Activated T-helper 17 cell treated with anti-CD3 and anti-CD28 coated beads, Interleukin-2, amount 50 U/mL, for 72 hours (primary cell): ENCODE results near the gene VRK1. TPM values are rescaled to one million over a fixed set of nuclear protein-coding genes. Genes with fewer than 3 reads are reported as not detected.

Experiments used
- ATAC-seq: fragments of 150-1000 bp; cut with Tn5 transposase; replicated peaks from 2 replicates; pipeline ENCODE4 v1.10.0; 2021; ENCODE audit warnings: mild to moderate bottlenecking, moderate library complexity
- H3K27ac Mint-ChIP-seq: one replicate; pipeline ENCODE4 v1.8.0; 2022; ENCODE audit warnings: mixed read lengths
- H3K27me3 Mint-ChIP-seq: one replicate; pipeline ENCODE4 v1.8.0; 2022; ENCODE audit warnings: mixed read lengths
- H3K36me3 Mint-ChIP-seq: one replicate; pipeline ENCODE4 v1.8.0; 2022; ENCODE audit warnings: low read depth, mild to moderate bottlenecking, mixed read lengths
- H3K4me1 Mint-ChIP-seq: one replicate; pipeline ENCODE4 v1.8.0; 2022; ENCODE audit warnings: mixed read lengths
- H3K4me3 Mint-ChIP-seq: one replicate; pipeline ENCODE4 v1.8.0; 2022; ENCODE audit warnings: mild to moderate bottlenecking, mixed read lengths
- H3K9me3 Mint-ChIP-seq: one replicate; pipeline ENCODE4 v1.8.0; 2022; ENCODE audit warnings: mixed read lengths
- total RNA-seq, 2 donors: library from RNA; stranded (reverse); gene quantifications; one replicate each; pipeline ENCODE4 v1.2.3, GENCODE V29; 2022

The VRK1 gene
- total RNA-seq, 2 donors from 2014 or later: 30.9 to 65.6 TPM

DNA sequence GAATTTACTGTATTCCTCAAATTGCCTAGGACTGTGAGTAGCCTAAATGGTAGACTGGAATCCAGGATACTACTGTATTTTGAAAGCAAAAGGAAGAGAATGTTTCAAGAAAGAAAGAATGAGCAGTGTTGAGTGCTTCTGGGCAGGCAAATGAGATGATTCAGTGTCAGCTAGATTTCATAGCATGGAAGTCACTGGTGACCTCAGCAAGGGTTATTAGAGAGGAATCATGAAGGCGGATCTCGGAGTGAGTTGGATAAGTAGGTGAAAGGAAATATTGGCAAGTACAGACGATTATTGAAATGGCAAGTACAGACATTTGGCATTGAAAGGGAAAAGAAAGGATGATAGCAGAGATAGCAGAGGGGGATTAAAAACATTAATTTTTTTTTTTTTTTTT, 27.1 kb downstream of the VRK1 start:
- H3K27ac Mint-ChIP-seq: no peak overlapping the region
- no peak overlapping the region for H3K4me3 Mint-ChIP-seq
- no peak for ATAC-seq
- no peaks in the 10 kb centered on the region for H3K27me3 Mint-ChIP-seq
- peaks cover 7% of the 10 kb centered on the region for H3K36me3 Mint-ChIP-seq
- H3K4me1 Mint-ChIP-seq: peaks cover 22% of the 10 kb centered on the region
- peaks cover 9% of the 10 kb centered on the region for H3K9me3 Mint-ChIP-seq

DNA sequence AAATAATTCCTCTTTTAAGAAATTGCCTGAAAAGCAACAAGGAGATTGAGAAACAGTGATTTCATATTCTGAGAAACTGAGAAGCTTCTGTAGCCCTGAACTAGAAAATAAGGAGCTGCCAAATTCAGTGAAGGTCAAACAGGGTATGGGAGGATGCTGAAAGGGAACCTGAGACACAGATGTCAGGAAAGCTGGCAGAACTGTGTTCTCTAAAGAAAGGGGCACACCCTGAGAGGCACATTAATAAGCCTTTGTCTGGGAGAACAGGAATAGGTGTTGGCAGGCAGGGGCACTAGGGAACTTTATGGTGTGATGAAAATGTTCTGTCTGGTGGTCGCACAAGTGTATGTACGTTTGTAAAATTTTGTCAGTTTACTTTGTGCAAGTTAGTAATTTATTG, 29.6 kb downstream of the VRK1 start:
- peaks cover 7% of the 10 kb centered on the region for H3K36me3 Mint-ChIP-seq
- no peak for ATAC-seq
- no peak overlapping the region for H3K27ac Mint-ChIP-seq
- H3K4me1 Mint-ChIP-seq: peaks cover 18% of the 10 kb centered on the region
- H3K9me3 Mint-ChIP-seq: peaks cover 13% of the 10 kb centered on the region
- H3K4me3 Mint-ChIP-seq: no peak overlapping the region
- H3K27me3 Mint-ChIP-seq: no peaks in the 10 kb centered on the region

DNA sequence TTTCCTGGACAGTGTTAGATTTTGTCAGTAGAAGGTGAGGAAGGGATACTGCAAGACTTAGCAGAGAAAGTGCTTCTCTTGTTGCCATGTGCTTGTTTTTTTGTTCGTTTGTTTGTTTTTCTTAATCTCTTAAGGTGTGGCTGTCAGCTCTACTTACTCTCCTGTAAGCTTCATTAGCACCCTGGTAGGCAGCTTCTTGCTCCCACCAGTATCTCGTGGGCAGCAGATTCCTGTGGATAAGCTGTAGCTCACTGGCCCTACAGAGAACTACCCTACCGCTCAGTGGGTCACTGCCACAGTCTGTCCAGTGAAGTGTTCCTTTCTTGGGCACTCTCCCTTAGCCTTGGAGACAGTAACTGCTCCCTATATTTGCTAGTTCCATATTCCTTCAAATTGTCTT, 30.1 kb downstream of the VRK1 start:
- Mint-ChIP-seq H3K27me3 (no peaks in the 10 kb centered on the region), H3K36me3 (peaks cover 7% of the 10 kb centered on the region), H3K9me3 (peaks cover 13% of the 10 kb centered on the region), H3K27ac (no peak overlapping the region), H3K4me1 (peaks cover 18% of the 10 kb centered on the region), H3K4me3 (no peak overlapping the region)
- no peak for ATAC-seq

DNA sequence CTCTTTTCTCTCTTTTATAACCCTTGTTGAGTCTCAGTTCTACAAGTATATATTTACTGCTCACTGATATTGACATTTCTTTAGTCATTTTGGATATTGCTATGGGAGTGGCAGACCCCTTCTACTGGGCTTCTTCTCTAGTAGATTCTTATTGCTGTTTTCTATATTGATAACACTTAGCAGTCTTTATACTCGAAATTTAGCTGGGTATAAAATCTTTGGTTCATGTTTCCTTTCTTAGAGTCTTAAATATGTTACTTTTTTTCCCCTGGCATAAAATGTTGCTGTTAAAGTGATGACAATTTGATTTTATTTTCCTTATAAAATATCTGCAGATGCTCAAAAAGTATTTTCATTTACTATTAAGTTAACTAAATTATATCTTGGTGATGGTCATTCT, 32.6 kb downstream of the VRK1 start:
- peaks cover 9% of the 10 kb centered on the region for H3K4me1 Mint-ChIP-seq
- peaks cover 19% of the 10 kb centered on the region for H3K36me3 Mint-ChIP-seq
- ATAC-seq: no peak
- no peak overlapping the region for H3K4me3 Mint-ChIP-seq
- no peaks in the 10 kb centered on the region for H3K27me3 Mint-ChIP-seq
- no peak overlapping the region for H3K27ac Mint-ChIP-seq
- peaks cover 10% of the 10 kb centered on the region for H3K9me3 Mint-ChIP-seq

DNA sequence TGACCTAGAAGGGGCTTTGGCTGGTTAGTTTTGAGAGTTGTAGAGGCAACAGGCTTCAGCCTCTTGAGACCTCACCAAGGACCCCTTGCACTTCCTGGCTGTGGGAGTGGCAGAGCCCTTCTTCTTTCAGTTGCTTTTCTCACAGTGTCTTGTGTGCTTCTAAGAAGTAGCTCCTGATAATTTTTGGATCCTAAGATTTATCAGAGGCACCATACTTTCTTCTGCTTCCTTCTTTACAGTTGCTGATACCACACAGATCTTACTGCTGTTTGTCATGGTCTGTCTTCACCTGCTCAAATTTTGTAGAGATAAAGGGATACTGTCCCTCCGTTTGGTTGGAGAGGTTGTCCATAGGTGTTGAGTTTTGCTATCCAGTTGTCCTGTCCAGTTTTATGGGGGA, 33.8 kb downstream of the VRK1 start:
- no peak overlapping the region for H3K4me3 Mint-ChIP-seq
- no peak overlapping the region for H3K27ac Mint-ChIP-seq
- H3K4me1 Mint-ChIP-seq: no peaks in the 10 kb centered on the region
- peaks cover 10% of the 10 kb centered on the region for H3K9me3 Mint-ChIP-seq
- no peaks in the 10 kb centered on the region for H3K27me3 Mint-ChIP-seq
- ATAC-seq: no peak
- peaks cover 31% of the 10 kb centered on the region for H3K36me3 Mint-ChIP-seq

DNA sequence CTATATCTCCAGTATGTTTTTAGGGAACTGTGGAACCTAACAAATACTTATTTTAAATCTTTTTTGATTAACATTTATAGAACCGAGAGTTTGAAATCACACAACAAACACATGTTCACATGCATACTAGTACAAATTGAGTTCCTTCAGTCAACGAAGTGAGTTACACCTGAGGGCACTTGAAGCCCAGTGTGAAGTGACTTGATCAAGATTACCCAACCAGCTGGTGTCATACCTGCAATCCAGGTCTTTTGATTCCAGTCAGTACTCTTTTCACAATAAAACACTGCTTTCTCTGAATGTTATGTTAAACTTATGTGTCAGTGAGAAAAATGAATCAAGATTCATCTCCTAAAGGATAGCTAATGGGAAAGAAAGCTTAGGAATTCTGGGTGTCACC, 35.2 kb downstream of the VRK1 start:
- no peaks in the 10 kb centered on the region for H3K4me1 Mint-ChIP-seq

DNA sequence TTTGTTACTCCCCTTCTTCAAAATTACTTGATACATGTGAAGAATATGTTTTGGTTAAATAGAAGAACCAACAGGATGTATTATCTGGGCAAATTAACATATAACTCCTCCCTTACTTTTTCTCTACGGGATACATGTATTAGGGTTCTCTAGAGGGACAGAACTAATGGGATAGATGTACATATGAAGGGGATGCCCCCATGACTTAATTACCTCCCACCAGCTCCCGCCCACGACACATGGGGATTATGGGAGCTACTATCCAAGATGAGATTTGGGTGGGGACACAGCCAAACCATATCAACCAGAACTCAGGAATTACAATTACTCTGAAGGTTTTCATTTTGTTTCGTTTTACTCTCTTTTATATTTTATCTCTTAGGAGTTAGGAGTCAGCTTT, 41.3 kb downstream of the VRK1 start:
- H3K4me3 Mint-ChIP-seq: no peak overlapping the region
- no peaks in the 10 kb centered on the region for H3K9me3 Mint-ChIP-seq
- H3K27me3 Mint-ChIP-seq: no peaks in the 10 kb centered on the region
- H3K4me1 Mint-ChIP-seq: no peaks in the 10 kb centered on the region
- ATAC-seq: no peak
- H3K36me3 Mint-ChIP-seq: peaks cover 89% of the 10 kb centered on the region
- no peak overlapping the region for H3K27ac Mint-ChIP-seq

More for the DNA sequence above, 35.2 kb downstream of the VRK1 start:
- Mint-ChIP-seq H3K27me3 (no peaks in the 10 kb centered on the region), H3K36me3 (peaks cover 43% of the 10 kb centered on the region), H3K4me3 (no peak overlapping the region), H3K27ac (no peak overlapping the region), H3K9me3 (peaks cover 10% of the 10 kb centered on the region)
- ATAC-seq: no peak

DNA sequence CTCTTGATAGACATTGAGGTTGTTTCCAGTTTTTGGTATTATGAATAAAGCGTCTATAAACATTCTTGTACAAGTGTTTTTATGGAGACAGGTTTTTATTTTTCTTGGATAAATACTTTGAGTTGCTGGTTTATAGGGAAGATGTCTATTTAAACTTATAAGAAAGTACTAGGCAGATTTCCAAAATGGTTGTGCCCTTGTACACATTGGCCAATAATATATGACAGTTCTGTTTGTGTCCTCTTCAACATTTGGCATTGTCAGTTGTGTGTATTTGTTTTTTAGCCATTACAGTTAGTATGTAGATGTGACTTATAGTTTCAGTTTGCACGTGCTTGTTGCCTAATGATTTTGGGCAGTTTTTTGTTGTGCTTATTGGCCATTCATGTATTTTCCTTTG, 42.1 kb downstream of the VRK1 start:
- ATAC-seq: no peak
- Mint-ChIP-seq H3K27ac (no peak overlapping the region), H3K9me3 (no peaks in the 10 kb centered on the region), H3K4me3 (no peak overlapping the region), H3K4me1 (no peaks in the 10 kb centered on the region), H3K27me3 (no peaks in the 10 kb centered on the region), H3K36me3 (peaks cover 81% of the 10 kb centered on the region)

DNA sequence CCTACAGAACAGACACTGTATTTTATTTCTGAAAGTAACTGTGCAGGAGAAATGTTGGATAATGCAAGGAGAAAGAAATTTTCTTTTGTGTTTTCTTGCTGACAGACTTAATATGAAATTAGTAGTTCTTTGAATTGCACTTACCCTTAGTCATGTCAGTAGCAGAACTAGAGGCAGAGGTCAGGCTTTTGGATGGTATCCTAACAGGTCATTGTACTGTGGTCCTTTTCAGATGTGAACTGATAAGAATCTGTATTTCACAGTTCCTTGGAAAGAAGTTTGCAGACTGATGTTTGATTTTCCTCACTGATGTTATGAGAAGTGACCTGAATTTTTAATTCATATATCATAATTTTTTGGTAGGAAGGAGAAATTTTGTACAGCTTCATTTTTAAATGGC, 46.0 kb downstream of the VRK1 start:
- H3K27ac Mint-ChIP-seq: no peak overlapping the region
- H3K4me3 Mint-ChIP-seq: no peak overlapping the region
- H3K9me3 Mint-ChIP-seq: no peaks in the 10 kb centered on the region
- H3K4me1 Mint-ChIP-seq: no peaks in the 10 kb centered on the region
- peaks cover 78% of the 10 kb centered on the region for H3K36me3 Mint-ChIP-seq
- ATAC-seq: no peak
- no peaks in the 10 kb centered on the region for H3K27me3 Mint-ChIP-seq

DNA sequence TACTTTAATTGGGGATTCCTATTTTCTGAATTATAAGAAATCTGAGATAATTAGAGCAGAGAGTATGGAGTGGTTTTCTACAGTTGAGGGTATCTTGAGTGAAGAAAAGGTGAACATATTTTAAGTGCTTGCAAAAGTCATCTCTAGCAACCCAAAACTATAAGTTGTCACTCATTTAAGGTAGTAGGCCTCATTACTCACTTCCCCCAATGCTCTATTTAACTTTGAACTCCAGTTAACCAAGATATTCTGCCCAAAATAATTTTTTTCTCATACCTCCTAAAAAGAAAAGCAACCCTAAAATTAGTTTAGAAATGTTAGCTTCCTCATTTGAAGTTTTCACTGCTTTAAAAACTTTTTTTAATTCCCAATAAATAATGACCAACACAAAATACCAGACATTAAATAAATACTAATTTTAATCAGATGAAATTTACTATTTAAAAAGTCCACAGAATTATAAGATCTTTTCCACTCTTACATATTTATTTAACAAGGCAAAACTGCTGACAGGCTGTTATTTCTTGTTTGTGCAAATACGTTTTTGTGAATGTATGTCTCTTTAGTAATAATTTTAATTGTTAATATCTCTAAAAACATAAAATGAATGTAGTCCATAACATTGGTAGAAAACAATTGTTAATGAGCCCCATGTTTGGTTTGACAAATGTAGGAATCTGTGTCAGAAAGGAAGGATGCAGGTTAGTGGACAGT, 47.8 kb downstream of the VRK1 start:
- no peaks in the 10 kb centered on the region for H3K9me3 Mint-ChIP-seq
- H3K4me3 Mint-ChIP-seq: no peak overlapping the region
- no peaks in the 10 kb centered on the region for H3K4me1 Mint-ChIP-seq
- peaks cover 76% of the 10 kb centered on the region for H3K36me3 Mint-ChIP-seq
- no peak for ATAC-seq
- no peaks in the 10 kb centered on the region for H3K27me3 Mint-ChIP-seq
- no peak overlapping the region for H3K27ac Mint-ChIP-seq

DNA sequence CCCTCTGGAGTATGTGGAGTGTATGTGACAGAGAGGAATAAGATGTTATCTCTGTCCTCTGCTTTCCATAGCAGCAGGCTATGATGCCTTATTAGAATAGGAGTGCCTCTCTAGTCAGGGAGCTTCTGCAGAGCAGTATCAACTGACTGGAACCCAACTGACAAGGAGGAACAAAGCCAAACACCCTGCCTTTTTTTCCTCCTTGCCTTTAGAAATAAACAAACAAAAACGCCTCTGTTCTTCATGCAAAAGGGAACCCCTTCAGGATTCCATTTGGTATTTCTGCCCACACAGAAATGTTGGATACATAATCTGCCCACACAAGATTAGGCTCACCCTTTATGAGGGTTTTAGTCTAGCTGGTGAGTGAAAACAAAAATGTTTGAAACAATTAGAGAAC, 50.3 kb downstream of the VRK1 start:
- Mint-ChIP-seq H3K4me1 (peaks cover 7% of the 10 kb centered on the region), H3K4me3 (no peak overlapping the region), H3K36me3 (peaks cover 74% of the 10 kb centered on the region), H3K27me3 (no peaks in the 10 kb centered on the region), H3K9me3 (no peaks in the 10 kb centered on the region), H3K27ac (no peak overlapping the region)
- ATAC-seq: no peak

DNA sequence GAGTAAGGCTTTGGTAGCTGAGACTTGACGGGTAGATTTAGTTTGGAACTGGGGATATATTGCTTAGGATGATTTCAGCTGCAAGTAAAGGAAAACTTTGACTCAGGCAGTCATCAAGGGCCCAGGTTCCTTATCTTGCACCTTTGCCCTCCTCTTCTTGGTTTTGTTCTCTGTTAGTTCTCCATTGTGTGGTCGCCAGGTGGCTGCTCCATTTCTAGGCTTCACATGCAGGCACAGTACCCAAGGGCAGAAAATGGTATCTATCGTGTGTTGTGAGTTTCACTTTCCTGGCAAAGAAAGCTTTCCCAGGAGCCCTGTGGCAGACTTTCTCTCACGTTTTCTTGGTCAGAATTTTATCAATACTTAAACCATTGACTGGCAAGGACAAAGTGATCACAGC, 50.8 kb downstream of the VRK1 start:
- H3K4me1 Mint-ChIP-seq: peaks cover 7% of the 10 kb centered on the region
- no peaks in the 10 kb centered on the region for H3K27me3 Mint-ChIP-seq
- no peak for ATAC-seq
- H3K27ac Mint-ChIP-seq: no peak overlapping the region
- H3K4me3 Mint-ChIP-seq: no peak overlapping the region
- no peaks in the 10 kb centered on the region for H3K9me3 Mint-ChIP-seq
- peaks cover 73% of the 10 kb centered on the region for H3K36me3 Mint-ChIP-seq

DNA sequence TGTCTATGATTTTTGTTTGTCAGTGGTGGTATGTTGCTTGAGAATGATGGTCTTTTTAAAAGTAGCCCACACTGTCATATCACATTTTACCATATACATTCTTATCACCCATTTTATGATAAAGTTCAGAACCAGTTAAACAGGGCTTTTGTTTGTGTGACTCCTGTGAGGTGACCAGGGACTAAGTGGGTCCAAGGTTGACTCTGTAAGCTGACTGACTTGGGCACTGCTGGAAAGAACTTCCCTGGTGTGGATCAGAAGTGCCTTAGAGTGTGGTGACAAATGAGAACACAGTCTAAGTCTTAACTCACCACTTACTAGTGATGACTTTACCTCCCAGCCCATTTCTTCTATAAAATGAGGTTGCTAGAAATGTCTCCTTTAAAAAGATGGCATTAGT, 52.6 kb downstream of the VRK1 start:
- Mint-ChIP-seq H3K36me3 (peaks cover 83% of the 10 kb centered on the region), H3K4me1 (peaks cover 7% of the 10 kb centered on the region), H3K9me3 (no peaks in the 10 kb centered on the region), H3K27ac (no peak overlapping the region), H3K27me3 (no peaks in the 10 kb centered on the region), H3K4me3 (no peak overlapping the region)
- ATAC-seq: no peak

DNA sequence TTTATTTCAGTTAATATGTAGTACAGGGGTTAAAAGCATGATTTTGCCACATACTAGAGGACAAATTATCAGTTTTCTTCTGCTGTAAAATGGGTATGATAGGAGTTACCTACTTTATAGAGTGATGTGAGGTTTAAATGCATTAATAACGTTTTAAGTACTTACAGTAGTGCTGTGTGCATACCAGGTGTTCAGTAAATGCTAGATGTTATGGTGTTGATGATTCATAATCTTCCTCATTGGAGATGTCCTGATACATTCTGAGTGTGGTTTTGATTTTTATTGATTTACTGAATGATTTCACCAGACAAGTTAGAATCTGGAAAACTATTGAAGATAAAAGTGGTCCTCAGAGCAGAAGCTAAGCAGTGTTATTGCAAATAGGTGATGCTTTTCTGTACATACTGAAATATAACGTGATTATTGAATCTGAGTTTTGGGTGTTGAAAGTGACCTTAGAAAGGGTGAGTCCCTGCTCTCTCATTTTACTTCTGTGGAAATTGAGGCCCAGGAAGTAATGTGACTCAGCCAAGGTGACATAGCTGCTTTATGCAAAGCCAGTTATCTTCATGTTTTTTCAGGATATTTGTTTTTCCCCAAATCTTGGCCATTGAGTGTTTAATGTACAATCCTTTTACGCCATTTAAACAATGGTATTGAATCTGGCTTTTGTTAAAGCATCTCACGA, 54.7 kb downstream of the VRK1 start:
- Mint-ChIP-seq H3K9me3 (no peaks in the 10 kb centered on the region), H3K4me1 (peaks cover 7% of the 10 kb centered on the region), H3K27me3 (no peaks in the 10 kb centered on the region), H3K4me3 (no peak overlapping the region), H3K36me3 (peaks cover 86% of the 10 kb centered on the region), H3K27ac (peak overlapping the region; percentile 22)
- ATAC-seq: peak; percentile 79

DNA sequence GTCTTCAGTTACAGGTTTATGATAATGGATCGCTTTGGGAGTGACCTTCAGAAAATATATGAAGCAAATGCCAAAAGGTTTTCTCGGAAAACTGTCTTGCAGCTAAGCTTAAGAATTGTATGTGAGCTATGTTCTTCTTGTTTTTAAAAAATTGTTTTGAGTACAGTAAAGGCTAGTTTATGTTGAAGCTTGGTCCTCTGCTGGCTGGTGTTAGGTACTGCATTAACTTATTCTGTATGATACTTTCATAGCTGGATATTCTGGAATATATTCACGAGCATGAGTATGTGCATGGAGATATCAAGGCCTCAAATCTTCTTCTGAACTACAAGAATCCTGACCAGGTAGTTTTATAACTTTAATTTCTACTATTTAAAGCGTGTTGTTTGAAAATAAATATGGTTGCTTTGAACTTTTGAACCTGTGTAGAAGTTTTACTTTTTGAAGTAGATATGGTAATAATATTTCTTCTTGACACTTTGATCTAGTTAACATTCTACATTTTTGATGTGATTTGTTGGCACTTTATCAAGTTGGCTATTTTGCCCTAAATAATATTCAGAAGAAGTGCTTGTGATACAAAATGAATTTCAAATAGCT, 55.7 kb downstream of the VRK1 start:
- Mint-ChIP-seq H3K36me3 (peaks cover 86% of the 10 kb centered on the region), H3K4me1 (peaks cover 7% of the 10 kb centered on the region), H3K27ac (no peak overlapping the region), H3K27me3 (no peaks in the 10 kb centered on the region), H3K4me3 (no peak overlapping the region), H3K9me3 (no peaks in the 10 kb centered on the region)
- ATAC-seq: no peak
